NCI-H2029 (cell line): Measurements from ENCODE around the gene SMARCA4.
"Not testable (repeated sequence)": the region's sequence is repeated elsewhere in the genome, so short reads cannot be mapped to it uniquely, and the experiment has no call there.

ENCODE experiments used
- DNase-seq: peaks from one replicate; lab custom pipeline; 2025; lab: John Stamatoyannopoulos, UW

SMARCA4 gene

GRCh38 chr19:10928563-10929401 is 32.0 kb upstream of the SMARCA4 start, which contains the start of the genes TIMM29 and YIPF2:
TSS of gene TIMM29 (plus strand) at chr19:10928811. CDS start at chr19:10928823, 12 bp downstream.
TSS of gene YIPF2 (minus strand) at chr19:10928639. CDS start at chr19:10928410, 229 bp downstream.
- peak; percentile 98 for DNase-seq

- DNase-seq: no peak
Observed at GRCh38 chr19:10929402-10929794, 31.4 kb upstream of the SMARCA4 start.

- DNase-seq: no peak
Observed at GRCh38 chr19:10935371-10936059, 25.3 kb upstream of the SMARCA4 start.

- peak; percentile 89 for DNase-seq
Observed at GRCh38 chr19:10936661-10937084, 24.2 kb upstream of the SMARCA4 start.

- DNase-seq: not testable (repeated sequence)
Observed at GRCh38 chr19:10941649-10942048, 19.2 kb upstream of the SMARCA4 start.

- not testable (repeated sequence) for DNase-seq
Observed at GRCh38 chr19:10943412-10943811, 17.4 kb upstream of the SMARCA4 start.

GRCh38 chr19:10945264-10945663 is 15.6 kb upstream of the SMARCA4 start:
- no peak for DNase-seq

- DNase-seq: no peak
Observed at GRCh38 chr19:10946958-10947657, 13.7 kb upstream of the SMARCA4 start.

- DNase-seq: peak; percentile 62
Observed at GRCh38 chr19:10952809-10953208, 8.0 kb upstream of the SMARCA4 start.

GRCh38 chr19:10959277-10959968 is 1.4 kb upstream of the SMARCA4 start:
- not testable (repeated sequence) for DNase-seq

GRCh38 chr19:10961073-10961860 is 437 bp downstream of the SMARCA4 start:
- no peak for DNase-seq

GRCh38 chr19:10962863-10963262 is 2.0 kb downstream of the SMARCA4 start:
- no peak for DNase-seq

GRCh38 chr19:10963865-10964264 is 3.0 kb downstream of the SMARCA4 start:
- no peak for DNase-seq

GRCh38 chr19:10964903-10965302 is 4.1 kb downstream of the SMARCA4 start:
- no peak for DNase-seq

- DNase-seq: no peak
Observed at GRCh38 chr19:10965398-10965797, 4.6 kb downstream of the SMARCA4 start.

GRCh38 chr19:10966809-10967208 is 6.0 kb downstream of the SMARCA4 start:
- no peak for DNase-seq

- DNase-seq: no peak
Observed at GRCh38 chr19:10968527-10969135, 7.8 kb downstream of the SMARCA4 start.

GRCh38 chr19:10971107-10971726 is 10.4 kb downstream of the SMARCA4 start:
- no peak for DNase-seq

GRCh38 chr19:10975374-10976130 is 14.7 kb downstream of the SMARCA4 start:
- no peak for DNase-seq
